DND-41 (cell line): ENCODE measurements around the gene COPZ1.

Experiments used
- EZH2 ChIP-seq: IDR thresholded peaks from 3 replicates; pipeline ENCODE4 v1.6.1; 2012; ENCODE audit warnings: borderline replicate concordance, low read depth, mild to moderate bottlenecking, moderate library complexity, low read length, inconsistent platforms; ENCODE audit not compliant: severe bottlenecking
- TF ChIP-seq, protein P1 (sequence below): IDR thresholded peaks from 2 replicates; pipeline ENCODE4 v1.5.1; 2012; ENCODE audit warnings: borderline replicate concordance, low read length, moderate library complexity, mild to moderate bottlenecking; ENCODE audit not compliant: poor library complexity, severe bottlenecking; ENCODE audit errors: extremely low read depth

GRCh38 chr12:54351341-54351740, 26.4 kb downstream of the COPZ1 start:
- TF ChIP-seq, protein P1, sequence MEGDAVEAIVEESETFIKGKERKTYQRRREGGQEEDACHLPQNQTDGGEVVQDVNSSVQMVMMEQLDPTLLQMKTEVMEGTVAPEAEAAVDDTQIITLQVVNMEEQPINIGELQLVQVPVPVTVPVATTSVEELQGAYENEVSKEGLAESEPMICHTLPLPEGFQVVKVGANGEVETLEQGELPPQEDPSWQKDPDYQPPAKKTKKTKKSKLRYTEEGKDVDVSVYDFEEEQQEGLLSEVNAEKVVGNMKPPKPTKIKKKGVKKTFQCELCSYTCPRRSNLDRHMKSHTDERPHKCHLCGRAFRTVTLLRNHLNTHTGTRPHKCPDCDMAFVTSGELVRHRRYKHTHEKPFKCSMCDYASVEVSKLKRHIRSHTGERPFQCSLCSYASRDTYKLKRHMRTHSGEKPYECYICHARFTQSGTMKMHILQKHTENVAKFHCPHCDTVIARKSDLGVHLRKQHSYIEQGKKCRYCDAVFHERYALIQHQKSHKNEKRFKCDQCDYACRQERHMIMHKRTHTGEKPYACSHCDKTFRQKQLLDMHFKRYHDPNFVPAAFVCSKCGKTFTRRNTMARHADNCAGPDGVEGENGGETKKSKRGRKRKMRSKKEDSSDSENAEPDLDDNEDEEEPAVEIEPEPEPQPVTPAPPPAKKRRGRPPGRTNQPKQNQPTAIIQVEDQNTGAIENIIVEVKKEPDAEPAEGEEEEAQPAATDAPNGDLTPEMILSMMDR = no peak
- no peak for TF ChIP-seq EZH2
